ENCODE measurements around the gene MAN1A2.

DNA sequence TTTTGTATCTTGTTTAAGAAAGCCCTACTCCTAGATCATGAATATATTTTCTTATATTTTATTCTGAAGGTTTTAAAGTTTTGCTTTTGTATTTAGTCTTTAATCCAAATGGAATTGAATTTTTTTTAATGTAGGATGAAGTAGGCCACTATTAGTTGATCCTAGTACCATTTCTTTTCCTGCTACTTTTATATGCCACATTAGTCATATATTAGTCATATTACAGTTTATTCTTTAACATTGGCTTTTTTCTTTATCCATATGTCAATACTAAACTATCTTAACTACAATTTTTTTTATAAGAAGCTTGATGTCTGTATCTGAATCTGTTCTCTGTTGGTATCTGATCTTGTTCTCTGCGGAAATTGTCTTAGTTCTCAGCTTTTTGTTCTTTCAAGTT is 48.8 kb downstream of the MAN1A2 start:
- no peak for TF ChIP-seq EZH2 (IDR thresholded peaks at IDR 0.05)
- TF ChIP-seq POLR2AphosphoS5 (IDR thresholded peaks at IDR 0.05; ENCODE audit: borderline replicate concordance, low read depth, low read length) = no peak
- no peak for TF ChIP-seq FOXP2 (optimal IDR thresholded peaks at IDR 0.05; ENCODE audit: control extremely low read depth, extremely low read length, insufficient read depth)
